PC-9 (cell line): ENCODE measurements around the gene ATAD3B. TPM values are rescaled to one million over a fixed set of nuclear protein-coding genes. Genes with fewer than 3 reads are reported as not detected.

Experiments used
- BruUV-seq: library from RNA; stranded (reverse); fragments of 400-500 nt; replicated peaks from 2 replicates; lab custom pipeline; 2021; lab: Mats Ljungman, UMichigan
- CTCF ChIA-PET: fragments of 300-600 bp; sonication (Branson Sonifier 250); formaldehyde crosslinking; loops from one replicate; lab custom pipeline; 2022; ENCODE audit warnings: antibody characterized with exemption; lab: Charles Lee
- POLR2A ChIA-PET: fragments of 300-600 bp; sonication (Branson Sonifier 250); formaldehyde crosslinking; loops from one replicate; lab custom pipeline; 2022; ENCODE audit warnings: antibody characterized with exemption; ENCODE audit not compliant: unreplicated experiment; lab: Charles Lee
- DNase-seq, 2 experiments: peaks; one replicate each; pipeline versions ENCODE4 v3.0.0 to v3.0.0-alpha.2; 2015 to 2022; ENCODE audit warnings: mixed read lengths in 1 of 2
- H2AFZ ChIP-seq: fragments of 200-600 bp; sonication (generic); 2 replicates; pipeline ENCODE4 v1.8.1; 2017; ENCODE audit warnings: antibody characterized with exemption
- H3F3A ChIP-seq: fragments of 200-600 bp; sonication (generic); 2 replicates; pipeline ENCODE4 v1.8.1; 2017; ENCODE audit warnings: antibody characterized with exemption, mild to moderate bottlenecking, low read depth; ENCODE audit not compliant: insufficient read depth
- H3K27ac ChIP-seq: fragments of 200-600 bp; sonication (generic); 2 replicates; pipeline ENCODE4 v1.6.1; 2016; ENCODE audit warnings: mixed run types
- H3K27me3 ChIP-seq: fragments of 200-600 bp; sonication (generic); 2 replicates; pipeline ENCODE4 v1.6.1; 2016; ENCODE audit warnings: low read depth, mixed run types; ENCODE audit not compliant: insufficient read depth
- H3K36me3 ChIP-seq: fragments of 200-600 bp; sonication (generic); 2 replicates; pipeline ENCODE4 v1.6.1; 2016; ENCODE audit warnings: low read depth, mixed run types
- H3K4me1 ChIP-seq: fragments of 200-600 bp; sonication (generic); replicated peaks from 2 replicates; pipeline ENCODE4 v1.6.1; 2016; ENCODE audit warnings: mixed run types; ENCODE audit not compliant: insufficient read depth
- H3K4me2 ChIP-seq: fragments of 200-600 bp; sonication (generic); 2 replicates; pipeline ENCODE4 v1.6.1; 2017; ENCODE audit warnings: mixed run types
- H3K4me3 ChIP-seq: fragments of 200-600 bp; sonication (generic); 2 replicates; pipeline ENCODE4 v1.6.1; 2016; ENCODE audit warnings: mixed run types
- H3K79me2 ChIP-seq: fragments of 200-600 bp; sonication (generic); 2 replicates; pipeline ENCODE4 v1.6.1; 2017; ENCODE audit warnings: low read depth, mixed run types
- H3K9me2 ChIP-seq: fragments of 200-600 bp; sonication (generic); 2 replicates; pipeline ENCODE4 v1.8.1; 2017; ENCODE audit warnings: mild to moderate bottlenecking; ENCODE audit not compliant: insufficient read depth
- H3K9me3 ChIP-seq: fragments of 200-600 bp; sonication (generic); 2 replicates; pipeline ENCODE4 v1.8.1; 2016; ENCODE audit warnings: low read depth; ENCODE audit not compliant: insufficient read depth
- H4K20me1 ChIP-seq: fragments of 200-600 bp; sonication (generic); 2 replicates; pipeline ENCODE4 v1.8.1; 2017; ENCODE audit not compliant: insufficient read depth
- EZH2 ChIP-seq: fragments of 200-600 bp; sonication (generic); IDR thresholded peaks from 2 replicates; pipeline ENCODE4 v1.8.0; 2017; ENCODE audit warnings: antibody characterized with exemption, low read depth
- intact Hi-C: fragments of 100-400 bp; cut with micrococcal nuclease; formaldehyde crosslinking; loops from one replicate; pipeline ENCODE4 v1.10.0; 2022; ENCODE audit not compliant: unreplicated experiment
- total RNA-seq: library from RNA; stranded (reverse); gene quantifications from 2 replicates; pipeline ENCODE4 v1.2.3, GENCODE V29; 2021
- TF ChIP-seq, protein P1 (sequence below): fragments of 200-600 bp; sonication (generic); conservative IDR thresholded peaks from 2 replicates; pipeline ENCODE4 v1.6.1; 2017; ENCODE audit warnings: mixed run types, antibody characterized with exemption, mild to moderate bottlenecking, moderate library complexity

ATAD3B gene
- total RNA-seq, 1 experiment from 2014 or later: 32.8 TPM

DNA sequence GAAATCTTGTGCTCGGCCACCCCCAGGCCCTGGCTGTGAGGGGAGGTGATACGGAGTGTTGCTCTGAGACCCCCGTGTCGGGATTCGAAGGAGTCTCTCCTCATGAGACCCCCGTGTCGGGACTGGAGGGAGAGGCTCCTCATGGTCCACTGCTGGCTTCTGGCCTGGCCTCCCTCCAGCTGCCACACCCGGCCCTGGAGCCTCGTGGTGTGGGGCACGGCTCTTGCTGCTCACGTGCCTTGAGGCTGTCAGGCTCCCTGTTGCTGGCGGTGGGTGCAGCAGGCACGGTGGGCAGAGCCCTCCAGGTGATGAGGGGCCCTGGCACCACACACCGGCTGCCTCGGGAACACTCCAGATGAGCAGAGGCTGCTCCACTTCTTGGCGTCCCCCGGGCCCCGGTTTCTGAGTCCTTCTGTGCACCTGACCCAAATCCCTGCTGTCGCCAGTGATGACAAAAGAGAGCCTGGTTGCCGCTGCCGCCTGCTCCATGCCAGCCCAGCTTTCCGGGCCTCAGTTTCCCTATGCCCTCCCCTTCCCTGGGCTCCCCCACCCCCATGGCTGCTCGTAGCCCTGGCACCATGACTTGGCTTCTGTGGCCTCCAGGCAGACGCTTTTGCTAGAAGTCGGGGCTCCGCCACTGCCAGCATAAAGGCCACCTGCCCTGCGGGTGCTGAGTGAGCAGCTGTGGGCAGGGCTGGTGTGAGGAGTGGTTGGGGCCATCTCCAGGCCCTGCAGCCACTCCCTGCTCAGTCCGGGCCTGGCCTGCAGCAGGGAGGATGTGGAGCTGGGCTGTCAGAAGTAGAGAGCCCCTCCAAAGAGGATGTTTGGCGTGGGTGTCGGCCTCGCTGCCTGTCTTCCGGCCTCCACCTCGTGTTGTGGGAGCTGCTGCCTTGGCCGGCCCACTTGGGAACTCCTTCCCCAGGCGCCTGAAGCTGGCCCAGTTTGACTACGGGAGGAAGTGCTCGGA, 57.0 kb downstream of the ATAD3B start:
- Histone ChIP-seq H3K79me2 (no peaks in the 10 kb centered on the region), H3K4me3 (no peak overlapping the region), H3K27me3 (no peaks in the 10 kb centered on the region), H4K20me1 (no peaks in the 10 kb centered on the region), H3K4me2 (no peak overlapping the region), H3K36me3 (no peaks in the 10 kb centered on the region), H2AFZ (no peak overlapping the region), H3K9me2 (no peaks in the 10 kb centered on the region), H3F3A (peaks cover 15% of the 10 kb centered on the region; the same call in 1 of the 2 replicates), H3K4me1 (no peaks in the 10 kb centered on the region), H3K9me3 (no peaks in the 10 kb centered on the region), H3K27ac (no peak overlapping the region)
- TF ChIP-seq, protein P1, sequence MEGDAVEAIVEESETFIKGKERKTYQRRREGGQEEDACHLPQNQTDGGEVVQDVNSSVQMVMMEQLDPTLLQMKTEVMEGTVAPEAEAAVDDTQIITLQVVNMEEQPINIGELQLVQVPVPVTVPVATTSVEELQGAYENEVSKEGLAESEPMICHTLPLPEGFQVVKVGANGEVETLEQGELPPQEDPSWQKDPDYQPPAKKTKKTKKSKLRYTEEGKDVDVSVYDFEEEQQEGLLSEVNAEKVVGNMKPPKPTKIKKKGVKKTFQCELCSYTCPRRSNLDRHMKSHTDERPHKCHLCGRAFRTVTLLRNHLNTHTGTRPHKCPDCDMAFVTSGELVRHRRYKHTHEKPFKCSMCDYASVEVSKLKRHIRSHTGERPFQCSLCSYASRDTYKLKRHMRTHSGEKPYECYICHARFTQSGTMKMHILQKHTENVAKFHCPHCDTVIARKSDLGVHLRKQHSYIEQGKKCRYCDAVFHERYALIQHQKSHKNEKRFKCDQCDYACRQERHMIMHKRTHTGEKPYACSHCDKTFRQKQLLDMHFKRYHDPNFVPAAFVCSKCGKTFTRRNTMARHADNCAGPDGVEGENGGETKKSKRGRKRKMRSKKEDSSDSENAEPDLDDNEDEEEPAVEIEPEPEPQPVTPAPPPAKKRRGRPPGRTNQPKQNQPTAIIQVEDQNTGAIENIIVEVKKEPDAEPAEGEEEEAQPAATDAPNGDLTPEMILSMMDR: no peak
- no peak for TF ChIP-seq EZH2
- CTCF ChIA-PET: no interaction called here
- BruUV-seq: no TSS peak
- intact Hi-C loops: no loop called here
- DNase-seq: no peak
- POLR2A ChIA-PET: no interaction called here

- TF ChIP-seq, protein P1: no peak
- TF ChIP-seq EZH2: no peak
- H3K4me3 ChIP-seq: no peak overlapping the region
- H3K9me3 ChIP-seq: no peaks in the 10 kb centered on the region
- no peaks in the 10 kb centered on the region for H3K27me3 ChIP-seq
- no peaks in the 10 kb centered on the region for H3K79me2 ChIP-seq
- intact Hi-C loops: no loop called here
- peaks cover 15% of the 10 kb centered on the region; the same call in 1 of the 2 replicates for H3F3A ChIP-seq
- no peak for DNase-seq
- CTCF ChIA-PET: no interaction called here
- no peak overlapping the region for H2AFZ ChIP-seq
- H3K36me3 ChIP-seq: no peaks in the 10 kb centered on the region
- no peaks in the 10 kb centered on the region for H4K20me1 ChIP-seq
- POLR2A ChIA-PET: no interaction called here
- no peaks in the 10 kb centered on the region for H3K4me1 ChIP-seq
- H3K4me2 ChIP-seq: no peak overlapping the region
- BruUV-seq: no TSS peak
- H3K27ac ChIP-seq: no peak overlapping the region
- no peaks in the 10 kb centered on the region for H3K9me2 ChIP-seq
Measured at GRCh38 chr1:1529321-1529720, 57.8 kb downstream of the ATAD3B start.

DNA sequence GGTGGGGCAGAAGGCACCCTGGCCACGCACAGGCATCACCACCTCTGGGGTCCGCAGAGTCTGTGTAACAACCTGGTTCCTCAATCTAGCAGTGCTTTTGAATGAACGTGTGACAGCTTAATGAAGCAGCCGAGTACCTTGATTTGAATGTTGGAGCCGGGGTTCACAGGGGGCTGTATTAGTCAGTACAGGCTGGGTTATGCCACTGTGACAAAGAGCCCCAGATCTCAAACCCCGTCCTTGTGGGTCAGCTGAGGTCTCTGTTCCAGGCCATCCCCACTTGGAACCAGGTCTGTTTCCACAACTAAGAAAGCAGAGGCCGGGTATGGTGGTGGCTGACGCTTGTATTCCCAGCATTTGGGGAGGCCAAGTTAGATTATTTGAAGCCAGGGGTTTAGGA, 58.4 kb downstream of the ATAD3B start:
- no TSS peak for BruUV-seq
- Histone ChIP-seq H3K4me1 (no peaks in the 10 kb centered on the region), H3F3A (peaks cover 15% of the 10 kb centered on the region; the same call in 1 of the 2 replicates), H3K9me2 (no peaks in the 10 kb centered on the region), H3K9me3 (no peaks in the 10 kb centered on the region), H4K20me1 (no peaks in the 10 kb centered on the region), H3K4me3 (no peak overlapping the region), H3K27ac (no peak overlapping the region), H3K36me3 (no peaks in the 10 kb centered on the region), H3K27me3 (no peaks in the 10 kb centered on the region), H2AFZ (no peak overlapping the region), H3K4me2 (no peak overlapping the region), H3K79me2 (no peaks in the 10 kb centered on the region)
- POLR2A ChIA-PET: no interaction called here
- no peak for TF ChIP-seq EZH2
- TF ChIP-seq, protein P1: no peak
- CTCF ChIA-PET: no interaction called here
- DNase-seq: no peak
- intact Hi-C loops: no loop called here
